HFF-Myc (cell line): ENCODE data around the gene GSAP.

Source experiments
- DNase-seq: peaks from one replicate; pipeline ENCODE4 v3.0.0-alpha.2; 2011; ENCODE audit warnings: low read depth; ENCODE audit errors: extremely low read depth
- H3K4me3 ChIP-seq: replicated peaks from 2 replicates; pipeline ENCODE4 v1.5.1; 2011; ENCODE audit warnings: low read depth, mild to moderate bottlenecking, control low read depth, low read length
- CTCF ChIP-seq: IDR thresholded peaks from 2 replicates; pipeline ENCODE4 v1.5.1; 2012; ENCODE audit warnings: mild to moderate bottlenecking, low read depth, low read length, control low read depth; ENCODE audit errors: missing control alignments

Gene GSAP

DNA sequence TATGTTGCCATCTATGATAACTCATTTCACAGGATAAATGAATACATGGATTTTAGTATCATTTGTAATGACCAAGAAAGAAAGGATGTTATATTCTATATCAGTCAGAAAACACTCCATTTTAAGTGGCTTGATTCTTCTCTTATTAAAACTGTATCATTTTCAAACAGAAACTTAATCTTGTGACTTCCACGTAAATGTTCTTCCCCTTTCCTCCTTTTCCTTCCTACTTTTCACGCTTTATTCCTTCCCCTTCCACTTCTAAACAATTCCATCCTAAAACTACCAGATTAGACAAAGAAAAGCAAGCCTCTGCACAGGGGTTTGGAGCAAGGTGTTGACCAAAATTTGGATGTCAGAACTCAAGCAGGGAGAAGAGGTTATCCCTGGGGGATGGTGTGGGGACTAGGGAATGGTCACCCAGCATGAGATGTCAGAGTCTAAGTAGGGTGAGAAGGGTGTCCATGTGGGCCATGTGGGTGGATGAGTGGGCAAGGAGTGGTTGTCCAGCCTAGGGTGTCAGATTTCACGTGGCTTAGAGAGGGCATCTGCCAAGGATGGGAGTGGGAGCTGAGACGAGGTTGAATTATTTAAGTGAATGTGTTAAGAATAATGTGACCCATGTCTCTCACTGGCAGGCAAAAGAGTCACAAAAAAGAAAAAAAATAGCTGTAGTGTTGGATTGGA is 5.0 kb upstream of the GSAP start:
- TF ChIP-seq CTCF = no peak
- no peak for DNase-seq
- no peak overlapping the region for H3K4me3 ChIP-seq

- no peak overlapping the region for H3K4me3 ChIP-seq
- no peak for TF ChIP-seq CTCF
- no peak for DNase-seq
Observed at GRCh38 chr7:77420438-77420837, 4.3 kb upstream of the GSAP start.

DNA sequence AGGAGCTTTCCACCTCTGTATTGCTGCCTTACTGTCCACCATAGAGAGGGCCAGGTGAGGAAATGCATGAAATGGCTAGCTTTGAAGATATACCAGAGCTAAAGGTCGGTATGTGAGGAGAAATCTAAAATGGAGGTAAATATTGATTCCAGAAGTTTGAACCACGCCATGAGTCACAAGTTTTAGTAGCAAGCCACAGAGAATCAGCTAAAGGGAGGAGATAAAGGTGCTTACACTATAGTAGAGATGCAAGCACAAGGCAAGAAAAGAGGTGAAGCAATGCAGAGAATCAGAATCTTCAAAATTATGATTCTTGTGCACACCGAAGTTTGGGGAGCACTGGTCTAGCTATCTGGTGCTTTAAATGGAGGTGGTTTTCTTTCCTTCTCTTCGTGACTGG is 3.0 kb upstream of the GSAP start:
- TF ChIP-seq CTCF = no peak
- no peak overlapping the region for H3K4me3 ChIP-seq
- DNase-seq = no peak

DNA sequence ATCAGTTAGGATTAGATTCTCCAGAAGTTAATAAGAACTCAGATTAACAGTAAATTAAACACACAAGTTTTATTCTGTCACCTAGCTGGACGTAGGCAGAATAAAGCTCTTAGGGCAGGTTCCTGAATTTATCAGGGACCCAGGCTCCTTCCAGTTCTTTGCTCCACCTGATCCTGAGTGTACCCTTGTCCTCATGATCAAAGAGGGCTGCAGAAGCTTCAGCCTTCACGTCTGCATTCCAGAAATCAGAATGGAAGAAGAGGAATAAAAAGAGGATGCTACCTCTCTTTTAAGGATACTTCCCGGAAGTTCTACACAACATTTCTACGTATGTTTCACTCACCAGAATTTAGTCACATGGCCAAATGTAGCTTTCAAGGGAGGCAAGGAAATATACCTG is 1.7 kb upstream of the GSAP start:
- no peak for TF ChIP-seq CTCF
- no peak overlapping the region for H3K4me3 ChIP-seq
- DNase-seq = no peak

- H3K4me3 ChIP-seq = peak overlapping the region; percentile 49
- TF ChIP-seq CTCF = no peak
- no peak for DNase-seq
Observed at GRCh38 chr7:77416621-77417371, 647 bp upstream of the GSAP start.

DNA sequence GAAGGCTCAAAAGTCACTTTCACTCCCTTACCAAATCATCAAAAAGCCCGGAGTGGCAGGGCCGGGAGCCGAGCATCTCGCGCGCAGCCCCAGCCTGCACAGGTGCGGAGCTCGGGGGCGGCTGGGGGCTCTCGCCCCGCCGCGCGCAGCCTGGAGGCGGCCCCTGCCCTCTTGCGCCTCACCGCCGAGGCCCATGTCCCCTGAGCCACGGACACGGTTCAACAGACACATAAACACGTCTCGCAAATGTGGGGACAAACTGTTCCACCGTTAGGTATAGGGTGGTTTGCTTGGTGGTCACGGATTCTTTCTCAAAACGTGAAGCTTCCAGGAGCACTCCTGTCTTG is 700 bp downstream of the GSAP start:
- no peak for DNase-seq
- H3K4me3 ChIP-seq = peak overlapping the region; percentile 49

More for the DNA sequence above, 700 bp downstream of the GSAP start:
- TF ChIP-seq CTCF = no peak
